ENCODE data around the gene RERE.
"Not testable (repeated sequence)": the region's sequence is repeated elsewhere in the genome, so short reads cannot be mapped to it uniquely, and the experiment has no call there.

The RERE gene

GRCh38 chr1:8516793-8517556 lies 300.5 kb downstream of the RERE start:
- no peak for DNase-seq (ENCODE audit: low read depth in 2 of 2)

GRCh38 chr1:8516278-8516777 lies 301.1 kb downstream of the RERE start:
- DNase-seq (ENCODE audit: low read depth in 2 of 2) = no peak

GRCh38 chr1:8512504-8512903 lies 304.9 kb downstream of the RERE start:
- DNase-seq (ENCODE audit: low read depth in 2 of 2) = no peak

- peak; percentile 18 to 42 for DNase-seq (ENCODE audit: low read depth in 2 of 2)
Measured at GRCh38 chr1:8510041-8510823, 307.2 kb downstream of the RERE start.

- no peak for DNase-seq (ENCODE audit: low read depth in 2 of 2)
Measured at GRCh38 chr1:8509579-8509978, 307.9 kb downstream of the RERE start.

GRCh38 chr1:8506995-8507615 lies 310.3 kb downstream of the RERE start:
- DNase-seq (ENCODE audit: low read depth in 2 of 2) = no peak

- no peak for DNase-seq (ENCODE audit: low read depth in 2 of 2)
Measured at GRCh38 chr1:8506456-8506855, 311.0 kb downstream of the RERE start.

GRCh38 chr1:8503842-8504241 lies 313.6 kb downstream of the RERE start:
- no peak for DNase-seq (ENCODE audit: low read depth in 2 of 2)

GRCh38 chr1:8502949-8503348 lies 314.5 kb downstream of the RERE start:
- DNase-seq (ENCODE audit: low read depth in 2 of 2) = not testable (repeated sequence)

- DNase-seq (ENCODE audit: low read depth in 2 of 2) = no peak
Measured at GRCh38 chr1:8497210-8497819, 320.1 kb downstream of the RERE start.

- no peak for DNase-seq (ENCODE audit: low read depth in 2 of 2)
Measured at GRCh38 chr1:8496473-8496872, 321.0 kb downstream of the RERE start.

- peak; percentile 1 to 7 for DNase-seq (ENCODE audit: low read depth in 2 of 2)
Measured at GRCh38 chr1:8495928-8496401, 321.5 kb downstream of the RERE start.

GRCh38 chr1:8494681-8495080 lies 322.8 kb downstream of the RERE start:
- no peak for DNase-seq (ENCODE audit: low read depth in 2 of 2)

- no peak for DNase-seq (ENCODE audit: low read depth in 2 of 2)
Measured at GRCh38 chr1:8493916-8494540, 323.4 kb downstream of the RERE start.

- no peak for DNase-seq (ENCODE audit: low read depth in 2 of 2)
Measured at GRCh38 chr1:8487249-8487648, 330.2 kb downstream of the RERE start.

- no peak for DNase-seq (ENCODE audit: low read depth in 2 of 2)
Measured at GRCh38 chr1:8486047-8486446, 331.4 kb downstream of the RERE start.

- no peak for DNase-seq (ENCODE audit: low read depth in 2 of 2)
Measured at GRCh38 chr1:8483586-8483985, 333.9 kb downstream of the RERE start.

- DNase-seq (ENCODE audit: low read depth in 2 of 2) = no peak
Measured at GRCh38 chr1:8482979-8483381, 334.5 kb downstream of the RERE start.

- DNase-seq (ENCODE audit: low read depth in 2 of 2) = no peak
Measured at GRCh38 chr1:8481650-8482380, 335.6 kb downstream of the RERE start.

GRCh38 chr1:8478566-8478965 lies 338.9 kb downstream of the RERE start:
- DNase-seq (ENCODE audit: low read depth in 2 of 2) = no peak

- DNase-seq (ENCODE audit: low read depth in 2 of 2) = no peak
Measured at GRCh38 chr1:8477983-8478362, 339.5 kb downstream of the RERE start.
